Limb (tissue), 2 donors: ENCODE results near the gene C17orf107.
"Not testable (repeated sequence)": the region's sequence is repeated elsewhere in the genome, so short reads cannot be mapped to it uniquely, and the experiment has no call there.

Source experiments
- DNase-seq, 2 donors: peaks; one replicate each; pipeline ENCODE4 v3.0.0-alpha.2; 2016; ENCODE audit errors: extremely low spot score in 2 of 2

The C17orf107 gene

DNA sequence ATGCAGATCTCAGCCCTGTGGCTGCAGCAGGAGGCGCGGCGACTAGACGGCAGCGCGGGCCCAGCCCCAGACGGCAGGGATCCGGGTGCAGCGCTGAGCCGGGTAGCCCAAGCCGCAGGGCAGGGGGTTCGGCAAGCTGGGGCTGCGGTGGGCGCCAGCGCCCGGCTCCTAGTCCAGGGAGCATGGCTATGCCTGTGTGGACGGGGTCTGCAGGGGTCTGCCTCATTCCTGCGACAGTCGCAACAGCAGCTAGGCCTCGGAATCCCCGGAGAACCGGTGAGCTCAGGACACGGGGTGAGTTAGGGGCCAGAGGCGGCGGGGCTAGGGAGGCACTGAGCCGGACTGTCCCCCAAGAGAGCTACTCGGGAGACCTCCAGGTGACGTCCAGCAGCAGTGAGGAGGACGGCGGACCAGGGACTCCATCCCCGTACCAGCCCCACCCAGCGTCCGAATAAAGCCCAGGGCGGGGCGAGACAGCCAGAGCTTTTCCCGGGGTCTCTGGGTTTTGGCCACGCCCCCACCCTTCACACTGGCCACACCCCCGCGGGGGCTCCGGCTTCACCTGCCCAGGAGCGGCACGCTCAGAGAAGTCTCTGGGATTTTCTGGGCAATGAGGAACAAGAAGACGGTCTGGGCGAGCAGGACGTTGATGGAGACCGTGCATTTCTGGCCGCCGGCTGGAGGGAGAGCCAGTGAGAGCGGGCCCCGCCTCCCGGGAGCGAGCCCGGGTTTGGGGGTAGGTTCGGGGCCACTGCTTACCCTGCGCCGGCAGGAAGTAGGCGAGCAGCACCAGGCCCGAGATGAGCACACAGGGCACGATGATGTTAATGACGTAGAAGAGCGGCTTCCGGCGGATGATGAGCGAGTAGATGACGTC is 1.1 kb downstream of the C17orf107 start:
- peak in 1 of 2 donors; percentile 74 for DNase-seq

DNA sequence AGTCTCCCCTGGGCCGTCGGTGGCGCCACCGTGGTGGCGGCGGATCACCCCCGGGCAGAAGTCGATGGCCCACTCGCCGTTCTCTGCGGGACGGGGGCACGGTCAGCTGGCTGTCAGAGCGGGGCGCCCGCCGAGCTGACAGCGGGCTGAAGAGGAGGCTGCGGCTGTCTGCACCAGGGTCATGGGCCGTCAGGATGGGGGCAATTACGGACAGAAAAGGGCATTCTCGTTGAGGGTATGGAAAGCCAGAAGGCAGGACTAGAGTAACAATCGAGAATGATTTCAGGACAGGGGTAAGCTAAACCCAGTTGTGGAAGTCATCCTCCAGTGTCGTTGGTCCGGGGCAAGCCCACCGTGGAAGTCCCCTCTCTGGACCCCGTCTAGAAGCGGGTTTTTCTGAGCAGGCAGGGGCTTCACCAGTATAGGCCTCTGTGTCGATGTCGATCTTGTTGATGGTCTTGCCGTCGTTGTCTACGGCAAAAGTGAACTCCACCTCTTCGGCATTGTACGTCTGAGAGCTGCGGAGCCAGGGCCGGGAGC is 1.8 kb downstream of the C17orf107 start:
- no peak for DNase-seq

DNA sequence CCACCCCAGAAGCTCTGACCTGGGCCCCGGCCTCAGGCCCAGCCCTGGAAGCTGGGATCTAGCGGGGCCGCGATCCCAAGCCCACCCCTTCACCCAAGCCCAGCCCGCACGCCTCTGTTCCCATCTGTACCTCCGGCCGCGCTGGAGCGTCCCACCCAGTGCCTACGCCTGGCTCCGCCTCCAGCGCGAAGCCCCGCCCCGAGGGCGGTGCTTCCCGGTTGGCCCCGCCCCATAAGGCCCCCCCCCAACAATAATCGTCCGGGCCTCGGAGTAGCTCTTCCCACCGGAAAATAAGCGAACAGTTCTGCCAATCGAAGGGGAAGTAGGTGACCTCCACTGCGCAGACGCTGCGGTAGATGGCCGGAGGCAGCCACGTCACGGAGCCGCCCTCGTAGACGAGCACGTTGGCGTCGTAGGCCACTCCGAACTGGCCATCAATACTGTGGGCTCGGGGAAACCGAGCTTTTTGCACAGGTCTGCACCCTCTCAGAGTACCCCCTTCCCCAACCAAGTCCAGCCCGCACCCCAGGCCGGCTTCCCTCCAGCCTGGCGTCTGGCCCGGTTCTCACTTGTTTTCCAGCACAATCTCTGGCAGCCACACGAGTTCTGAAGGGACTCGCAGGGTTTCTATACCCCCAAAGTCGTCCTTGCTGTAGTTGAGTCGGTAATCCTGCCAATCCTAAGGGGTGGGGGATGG is 2.5 kb downstream of the C17orf107 start:
- peak in 1 of 2 donors; percentile 69 for DNase-seq

DNA sequence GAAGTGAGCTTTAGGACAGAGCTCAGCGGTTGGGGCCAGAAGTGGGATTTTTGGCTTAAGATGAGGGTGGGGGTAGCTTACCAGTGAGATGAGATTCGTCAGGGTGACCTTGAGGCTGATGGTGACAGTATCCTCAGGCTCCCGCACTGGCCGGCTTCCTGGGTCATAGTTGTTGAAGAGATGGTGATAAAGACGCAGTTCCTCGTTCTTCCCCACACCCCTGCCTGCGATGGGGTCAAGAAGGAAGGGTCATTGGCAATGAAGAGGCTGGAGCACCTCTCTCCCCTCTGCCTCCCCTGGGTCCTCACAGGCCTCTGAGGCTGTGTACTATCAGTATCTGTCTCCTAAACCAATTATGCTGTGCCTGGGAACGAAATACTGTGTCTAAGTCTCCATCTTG is 3.2 kb downstream of the C17orf107 start:
- DNase-seq, result peak in 1 of 2 donors; percentile 34

DNA sequence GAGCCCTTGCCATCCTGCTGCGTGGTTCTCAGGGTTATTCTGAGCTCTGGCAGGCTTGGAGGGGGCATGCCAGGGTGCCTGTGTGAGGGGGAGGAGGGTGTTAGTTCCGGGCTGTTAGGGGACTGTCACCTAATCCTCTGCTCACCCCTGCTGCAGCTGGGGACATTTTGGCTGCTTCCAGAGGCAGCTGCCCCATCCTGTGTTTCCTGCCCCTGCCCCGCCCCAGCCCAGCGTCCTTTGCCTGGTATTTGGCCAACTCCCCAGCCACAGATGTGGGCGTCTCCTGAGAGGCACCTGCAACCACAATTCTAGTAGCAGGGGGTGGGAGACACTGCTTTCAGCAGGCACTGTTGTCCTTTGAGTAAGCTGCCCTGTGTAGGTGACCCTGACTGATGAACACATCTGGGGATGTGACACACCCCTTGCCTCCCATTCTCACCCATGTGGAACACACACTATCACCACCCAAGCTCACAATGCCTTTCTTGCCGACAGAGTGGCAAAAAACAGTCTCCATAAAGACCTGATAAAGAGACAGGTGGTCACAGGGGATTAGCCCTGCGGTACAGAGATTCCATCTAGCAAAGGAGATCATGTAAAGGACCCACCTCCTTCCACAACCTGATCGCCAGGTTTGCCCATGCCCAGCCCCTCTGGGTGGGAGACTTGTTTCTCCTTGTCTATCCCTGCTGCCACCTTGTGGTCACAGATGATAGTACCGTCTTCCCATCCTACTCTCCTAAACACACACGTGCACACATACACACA is 3.9 kb downstream of the C17orf107 start, which contains the start of gene CHRNE:
CHRNE (minus strand) TSS at position 48 of the 768 bp plus-strand sequence; CDS start at position 13, 35 bp downstream.
- DNase-seq, result peak; percentile 64 to 86

DNA sequence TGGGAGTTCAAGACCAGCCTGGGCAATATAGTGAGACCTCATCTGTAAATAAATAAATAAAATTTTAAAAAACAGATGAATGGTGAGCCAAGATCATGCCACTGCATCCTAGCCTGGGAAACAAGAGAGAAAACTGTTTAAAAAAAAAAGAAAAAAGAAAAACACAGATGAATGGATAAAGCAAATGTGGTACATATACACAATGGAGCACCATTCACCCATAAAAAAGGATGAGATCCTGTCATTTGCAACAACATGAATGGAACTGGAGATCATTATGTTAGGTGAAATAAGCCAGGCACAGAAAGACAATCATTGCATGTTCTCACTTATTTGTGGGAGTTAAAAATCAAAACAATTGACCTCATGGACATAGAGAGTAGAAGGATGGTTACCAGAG is 7.3 kb downstream of the C17orf107 start:
- DNase-seq, result not testable (repeated sequence)

DNA sequence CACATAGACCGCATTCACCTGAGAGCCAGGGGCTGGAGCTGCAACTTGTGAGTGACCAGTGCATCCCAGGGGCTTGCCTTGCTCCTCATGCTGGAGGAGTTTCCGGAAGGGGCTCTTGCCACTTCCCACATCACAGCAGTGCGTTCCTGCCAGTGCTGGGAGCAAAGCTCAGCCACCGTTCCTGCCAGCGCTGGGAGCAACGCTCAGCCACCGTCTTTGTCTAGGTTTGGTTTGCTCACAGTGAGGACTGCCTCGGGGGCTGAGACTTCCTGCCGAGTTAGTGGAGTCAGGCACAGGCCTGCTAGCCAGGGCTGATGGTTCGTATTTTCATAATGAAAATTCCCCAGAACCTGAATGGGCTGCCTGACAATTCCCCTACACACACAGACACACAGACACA is 9.0 kb downstream of the C17orf107 start:
- DNase-seq, result peak in 1 of 2 donors; percentile 46

DNA sequence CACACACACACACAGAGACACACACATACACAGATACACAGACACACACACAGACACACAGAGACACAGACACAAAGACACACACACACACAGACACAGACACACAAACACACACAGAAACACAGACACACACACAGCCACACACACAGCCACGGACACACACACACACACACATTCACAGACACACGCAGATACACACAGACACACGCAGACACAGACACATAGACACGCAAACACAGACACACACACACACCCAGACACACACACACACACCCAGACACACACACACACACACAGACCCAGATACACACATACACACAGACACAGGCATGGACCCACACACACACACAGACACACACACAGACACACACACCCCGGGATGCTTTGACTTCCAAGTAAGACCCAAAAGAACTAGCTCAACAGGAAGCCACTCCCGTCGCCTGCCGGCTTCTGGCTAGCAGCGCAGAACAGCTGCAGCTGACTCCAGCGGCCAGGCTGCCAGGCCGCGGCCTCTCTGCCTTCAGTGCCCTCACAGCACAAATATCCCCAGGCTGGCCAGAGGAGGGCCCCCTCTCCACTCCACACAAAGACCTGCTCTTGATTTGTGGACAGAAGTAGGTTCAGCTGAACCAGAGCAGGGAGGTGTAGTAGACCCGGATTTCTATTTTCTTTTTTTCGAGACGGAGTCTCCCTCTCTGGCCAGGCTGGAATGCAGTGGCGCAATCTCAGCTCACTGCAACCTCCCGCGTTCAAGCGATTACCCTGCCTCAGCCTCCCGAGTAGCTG is 9.6 kb downstream of the C17orf107 start:
- DNase-seq, result peak; percentile 84 to 88

DNA sequence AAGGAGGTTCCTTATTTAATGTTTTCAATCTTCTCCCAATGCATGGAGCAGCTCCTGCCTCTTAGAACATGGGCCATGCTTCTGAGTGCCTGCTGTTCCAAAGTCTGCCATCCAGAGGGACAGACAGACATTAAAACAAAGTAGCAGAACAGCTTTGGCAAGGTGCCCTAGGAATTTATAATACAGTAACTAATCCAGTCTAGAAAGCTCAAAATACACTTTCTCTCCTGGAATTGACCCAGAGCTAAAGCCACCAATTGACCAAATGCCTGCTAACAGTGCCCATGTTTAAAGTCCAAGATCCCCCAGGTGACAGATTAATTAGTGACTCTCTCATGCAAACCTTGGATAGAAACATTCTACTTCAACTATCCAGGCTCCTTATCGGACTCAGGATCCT is 14.7 kb downstream of the C17orf107 start:
- no peak for DNase-seq

DNA sequence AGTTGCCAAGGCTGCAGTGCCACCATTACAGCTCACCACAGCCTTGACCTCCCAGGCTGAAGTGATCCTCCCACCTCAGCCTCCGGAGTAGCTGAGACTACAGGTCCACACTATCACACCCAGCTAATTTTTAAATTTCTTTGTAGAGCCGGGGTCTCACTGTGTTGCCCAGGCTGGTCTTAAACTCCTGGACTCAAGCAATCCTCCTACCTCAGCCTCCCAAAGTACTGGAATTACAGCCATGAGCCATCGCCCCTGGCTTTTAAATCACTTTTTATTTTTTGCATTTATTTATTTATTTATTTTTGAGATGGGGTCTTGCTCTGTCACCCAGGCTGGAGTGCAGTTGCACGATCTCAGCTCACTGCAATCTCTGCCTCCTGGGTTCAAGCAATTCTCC is 15.2 kb downstream of the C17orf107 start:
- not testable (repeated sequence) for DNase-seq

DNA sequence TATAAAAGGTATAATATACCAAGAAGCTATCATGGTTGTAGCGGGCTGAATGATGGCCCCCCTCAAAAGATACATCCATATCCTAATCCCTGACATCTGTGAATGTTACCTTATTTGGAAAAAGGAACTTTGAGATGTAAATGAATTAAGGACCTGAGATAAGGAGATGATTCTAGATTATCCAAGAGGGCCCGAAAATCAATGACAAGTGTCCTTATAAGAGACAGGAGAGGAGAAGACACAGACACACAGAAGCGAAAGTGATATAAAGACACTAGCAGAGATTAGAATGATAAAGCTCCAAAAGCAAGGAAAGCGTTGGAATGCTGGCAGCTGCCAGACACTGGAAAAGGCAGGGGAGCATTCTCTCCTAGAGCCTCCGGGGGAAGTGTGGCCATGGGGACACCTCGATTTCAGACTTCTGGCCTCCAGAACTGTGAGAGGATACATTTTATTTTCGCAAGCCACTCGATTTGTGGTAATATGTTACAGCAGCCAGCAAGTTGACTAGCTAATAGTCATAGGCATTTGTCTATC is 20.2 kb downstream of the C17orf107 start:
- no peak for DNase-seq

DNA sequence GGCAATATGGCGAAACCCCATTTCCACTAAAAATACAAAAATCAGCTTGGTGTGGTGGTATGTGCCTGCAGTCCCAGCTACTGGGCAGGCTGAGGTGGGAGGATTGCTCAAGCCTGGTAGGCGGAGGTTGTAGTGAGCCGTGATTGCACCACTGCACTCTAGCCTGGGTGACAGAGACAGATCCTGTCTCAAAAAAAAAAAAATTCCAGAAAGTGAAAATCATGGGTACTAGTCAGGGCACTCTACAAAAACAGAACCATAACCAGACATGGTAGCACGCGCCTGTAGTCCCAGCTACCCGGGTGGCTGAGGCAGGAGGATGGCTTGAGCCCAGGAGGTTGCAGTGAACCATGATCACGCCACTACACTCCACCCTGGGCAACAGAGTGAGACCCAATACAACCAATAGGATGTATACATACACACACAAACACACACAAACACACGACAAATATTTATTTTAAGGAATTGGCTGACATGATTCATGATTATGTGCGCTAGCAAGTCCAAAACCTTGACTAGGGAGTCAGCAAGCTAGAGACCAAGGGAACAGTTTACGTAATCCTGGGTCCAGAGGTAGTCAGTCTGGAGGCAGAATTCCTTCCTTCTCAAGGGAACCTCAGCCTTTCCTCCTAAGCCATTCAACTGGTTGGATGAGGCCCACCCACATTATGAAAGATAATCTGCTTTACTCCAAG is 21.2 kb downstream of the C17orf107 start:
- DNase-seq, result no peak

DNA sequence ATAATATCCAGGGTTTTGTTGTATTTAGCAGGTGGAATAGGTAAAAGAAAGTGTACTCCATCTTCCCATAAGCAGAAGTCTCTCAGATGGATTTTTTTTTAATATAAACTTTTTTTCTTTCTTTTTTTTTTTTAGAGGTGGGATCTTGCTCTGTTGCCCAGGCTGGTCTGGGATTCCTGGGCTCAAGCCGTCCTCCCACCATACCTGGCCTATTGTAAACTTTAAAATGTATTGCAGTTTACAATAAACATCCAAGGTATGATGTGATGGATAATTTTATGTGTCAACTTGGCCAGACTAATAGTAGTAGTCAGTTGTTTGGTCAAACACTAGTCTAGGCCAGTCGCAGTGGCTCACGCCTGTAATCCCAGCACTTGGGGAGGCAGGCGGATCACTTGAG is 22.0 kb downstream of the C17orf107 start:
- DNase-seq, result no peak

DNA sequence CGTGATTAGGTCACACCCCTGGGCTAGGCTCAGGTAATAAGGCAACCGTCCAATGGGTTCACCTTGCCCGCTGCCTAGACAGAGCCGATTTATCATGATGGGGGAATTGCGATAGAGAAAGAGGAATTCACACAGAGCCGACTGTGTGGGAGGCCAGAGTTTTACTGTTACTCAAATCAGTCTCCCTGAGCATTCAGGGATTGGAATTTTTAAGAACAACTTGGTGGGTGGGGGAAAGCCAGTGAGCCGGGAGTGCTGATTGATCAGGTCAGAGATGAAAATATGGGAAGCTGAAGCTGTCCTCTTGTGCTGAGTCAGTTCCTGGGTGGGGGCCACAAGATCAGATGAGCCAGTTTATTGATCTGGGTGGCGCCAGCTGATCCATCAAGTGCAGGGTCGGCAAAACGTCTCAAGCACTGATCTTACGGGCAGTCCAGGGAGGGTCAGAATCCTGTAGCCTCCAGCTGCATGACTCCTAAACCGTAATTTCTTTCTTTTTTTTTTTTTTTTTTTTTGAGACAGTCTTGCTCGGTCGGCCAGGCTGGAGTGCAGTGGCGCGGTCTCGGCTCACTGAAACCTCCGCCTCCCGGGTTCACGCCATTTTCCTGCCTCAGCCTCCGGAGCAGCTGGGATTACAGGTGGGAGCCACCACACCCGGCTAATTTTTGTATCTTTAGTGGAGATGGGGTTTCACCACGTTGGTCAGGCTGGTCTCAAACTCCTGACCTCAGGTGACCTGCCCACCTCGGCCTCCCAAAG is 27.4 kb downstream of the C17orf107 start:
- DNase-seq, result not testable (repeated sequence)

DNA sequence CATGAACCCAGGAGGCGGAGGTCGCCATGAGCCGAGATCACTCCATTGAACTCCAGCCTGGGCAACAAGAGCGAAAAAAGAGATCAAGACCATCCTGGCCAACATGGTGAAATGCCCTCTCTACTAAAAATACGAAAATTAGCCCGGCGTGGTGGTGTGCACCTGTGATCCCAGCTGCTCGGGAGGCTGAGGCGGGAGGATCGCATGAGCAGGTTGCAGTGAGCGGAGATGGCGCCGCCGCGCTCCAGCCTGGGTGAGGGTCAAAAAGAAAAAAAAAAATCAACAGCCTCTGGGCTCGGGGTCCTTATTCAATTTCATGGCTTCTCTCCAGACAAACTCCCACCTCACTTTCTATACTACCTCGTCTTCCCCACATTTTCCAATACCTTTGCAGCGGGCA is 29.5 kb downstream of the C17orf107 start:
- DNase-seq, result no peak

DNA sequence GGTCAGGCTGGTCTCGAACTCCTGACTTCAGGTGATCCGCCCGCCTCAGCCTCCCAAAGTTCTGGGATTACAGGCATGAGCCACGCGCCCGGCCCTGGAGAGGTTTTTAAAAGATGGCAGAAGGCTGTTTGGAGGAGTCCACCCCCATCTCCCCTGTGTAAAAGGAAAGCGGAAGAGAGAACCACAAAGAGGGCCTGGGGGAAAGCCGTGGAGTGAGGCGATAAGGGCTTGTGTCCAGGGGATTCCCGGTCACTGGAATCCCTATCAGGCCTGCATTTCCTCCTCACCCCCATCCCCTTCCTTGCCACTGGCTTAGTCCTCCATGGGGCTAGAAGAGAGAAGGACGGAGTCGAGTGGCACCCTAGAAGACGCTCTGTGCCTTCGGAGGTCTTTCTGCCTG is 32.6 kb downstream of the C17orf107 start, which contains the start of gene GP1BA:
GP1BA (plus strand) TSS at position 315 of the 400 bp plus-strand sequence. CDS start 328 bp downstream, outside the sequence.
- no peak for DNase-seq

DNA sequence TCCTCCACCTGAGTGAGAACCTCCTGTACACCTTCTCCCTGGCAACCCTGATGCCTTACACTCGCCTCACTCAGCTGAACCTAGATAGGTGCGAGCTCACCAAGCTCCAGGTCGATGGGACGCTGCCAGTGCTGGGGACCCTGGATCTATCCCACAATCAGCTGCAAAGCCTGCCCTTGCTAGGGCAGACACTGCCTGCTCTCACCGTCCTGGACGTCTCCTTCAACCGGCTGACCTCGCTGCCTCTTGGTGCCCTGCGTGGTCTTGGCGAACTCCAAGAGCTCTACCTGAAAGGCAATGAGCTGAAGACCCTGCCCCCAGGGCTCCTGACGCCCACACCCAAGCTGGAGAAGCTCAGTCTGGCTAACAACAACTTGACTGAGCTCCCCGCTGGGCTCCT is 33.4 kb downstream of the C17orf107 start:
- no peak for DNase-seq

DNA sequence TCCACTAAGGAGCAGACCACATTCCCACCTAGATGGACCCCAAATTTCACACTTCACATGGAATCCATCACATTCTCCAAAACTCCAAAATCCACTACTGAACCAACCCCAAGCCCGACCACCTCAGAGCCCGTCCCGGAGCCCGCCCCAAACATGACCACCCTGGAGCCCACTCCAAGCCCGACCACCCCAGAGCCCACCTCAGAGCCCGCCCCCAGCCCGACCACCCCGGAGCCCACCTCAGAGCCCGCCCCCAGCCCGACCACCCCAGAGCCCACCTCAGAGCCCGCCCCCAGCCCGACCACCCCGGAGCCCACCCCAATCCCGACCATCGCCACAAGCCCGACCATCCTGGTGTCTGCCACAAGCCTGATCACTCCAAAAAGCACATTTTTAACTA is 34.3 kb downstream of the C17orf107 start:
- DNase-seq, result no peak
